Measurements from ENCODE around the gene SIPA1L3. TPM values are rescaled to one million over a fixed set of nuclear protein-coding genes. Genes with fewer than 3 reads are reported as not detected.

The SIPA1L3 gene
- total RNA-seq, 2 donors from 2014 or later, result 10.9 to 20.5 TPM

DNA sequence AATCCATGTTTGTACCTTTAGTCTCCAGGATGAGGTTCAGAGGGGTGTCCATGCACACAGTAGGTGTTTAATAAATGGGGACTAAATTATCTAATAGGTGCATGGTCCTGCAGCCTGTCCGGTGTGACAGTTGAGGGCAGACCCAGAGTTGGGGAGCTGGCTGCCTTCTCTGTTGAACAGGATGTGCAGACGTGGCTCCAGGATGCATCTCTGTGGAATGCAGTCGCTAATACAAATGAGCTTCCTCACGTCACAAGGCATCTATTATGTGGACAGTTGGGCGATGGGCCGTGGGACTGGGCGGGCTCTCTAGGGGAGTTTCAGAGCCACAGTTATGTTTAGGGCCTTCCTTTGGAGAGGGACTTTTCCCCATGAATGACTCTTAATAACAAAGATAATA, 71.0 kb downstream of the SIPA1L3 start:
- ATAC-seq (no peak), DNase-seq (ENCODE audit: low spot score in 2 of 2) (no peak)
- Mint-ChIP-seq H3K27ac (no peak overlapping the region), H3K36me3 (no peaks in the 10 kb centered on the region), H3K9me3 (no peaks in the 10 kb centered on the region)

- no peak for ATAC-seq
- H3K36me3 Mint-ChIP-seq, result no peaks in the 10 kb centered on the region
These were observed 72.6 kb downstream of the SIPA1L3 start for GRCh38 chr19:37979547-37980082.

GRCh38 chr19:37980419-37981170, 73.6 kb downstream of the SIPA1L3 start:
- no peaks in the 10 kb centered on the region for H3K9me3 Mint-ChIP-seq
- no peaks in the 10 kb centered on the region for H3K36me3 Mint-ChIP-seq
- ATAC-seq (no peak), DNase-seq (ENCODE audit: low spot score in 2 of 2) (no peak)
- H3K27ac Mint-ChIP-seq, result peak overlapping the region in 1 of 2 donors; percentile 73

More at GRCh38 chr19:37979547-37980082, 72.6 kb downstream of the SIPA1L3 start:
- Mint-ChIP-seq H3K9me3 (no peaks in the 10 kb centered on the region), H3K27ac (peak overlapping the region in 1 of 2 donors; percentile 73)
- no peak for DNase-seq (ENCODE audit: low spot score in 2 of 2)

- Mint-ChIP-seq H3K27ac (peak overlapping the region in 1 of 2 donors; percentile 33), H3K36me3 (no peaks in the 10 kb centered on the region), H3K9me3 (no peaks in the 10 kb centered on the region)
- DNase-seq (ENCODE audit: low spot score in 2 of 2), result no peak
- ATAC-seq, result no peak
These were observed 74.9 kb downstream of the SIPA1L3 start for GRCh38 chr19:37981785-37982475.

DNA sequence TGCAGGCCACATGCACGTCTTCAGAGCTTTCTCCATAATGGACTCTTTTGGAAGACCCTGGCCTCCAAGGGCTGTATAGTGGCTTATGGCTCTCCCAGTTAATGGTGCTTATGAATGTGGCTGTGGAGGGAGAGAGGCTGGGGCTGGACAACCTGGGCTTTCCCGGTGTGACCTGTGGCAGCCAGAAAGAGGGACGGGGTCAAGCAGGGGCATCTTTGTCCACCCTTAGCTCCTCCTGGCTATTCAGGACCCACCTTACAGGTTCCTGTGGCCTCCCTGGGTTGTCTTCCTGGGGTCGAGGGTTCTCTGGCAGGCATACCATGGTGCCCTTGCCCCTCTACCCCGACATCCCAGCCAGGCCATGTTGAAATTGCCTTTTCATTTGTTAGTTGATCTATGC, 75.6 kb downstream of the SIPA1L3 start:
- no peak for ATAC-seq
- H3K27ac Mint-ChIP-seq, result peak overlapping the region in 1 of 2 donors; percentile 33
- H3K9me3 Mint-ChIP-seq, result no peaks in the 10 kb centered on the region
- no peaks in the 10 kb centered on the region for H3K36me3 Mint-ChIP-seq
- no peak for DNase-seq (ENCODE audit: low spot score in 2 of 2)

GRCh38 chr19:37983153-37983552, 76.1 kb downstream of the SIPA1L3 start:
- DNase-seq (ENCODE audit: low spot score in 2 of 2), result no peak
- H3K27ac Mint-ChIP-seq, result no peak overlapping the region
- no peak for ATAC-seq
- no peaks in the 10 kb centered on the region for H3K9me3 Mint-ChIP-seq
- H3K36me3 Mint-ChIP-seq, result no peaks in the 10 kb centered on the region

- ATAC-seq, result no peak
These were observed 76.9 kb downstream of the SIPA1L3 start for GRCh38 chr19:37983916-37984315.

GRCh38 chr19:37986048-37986750, 79.2 kb downstream of the SIPA1L3 start:
- DNase-seq (ENCODE audit: low spot score in 2 of 2), result no peak
- Mint-ChIP-seq H3K36me3 (no peaks in the 10 kb centered on the region), H3K9me3 (no peaks in the 10 kb centered on the region), H3K27ac (peak overlapping the region; percentile 65 to 69)
- no peak for ATAC-seq

More at GRCh38 chr19:37983916-37984315, 76.9 kb downstream of the SIPA1L3 start:
- DNase-seq (ENCODE audit: low spot score in 2 of 2), result no peak
- no peaks in the 10 kb centered on the region for H3K36me3 Mint-ChIP-seq
- no peaks in the 10 kb centered on the region for H3K9me3 Mint-ChIP-seq
- peak overlapping the region in 1 of 2 donors; percentile 53 for H3K27ac Mint-ChIP-seq

DNA sequence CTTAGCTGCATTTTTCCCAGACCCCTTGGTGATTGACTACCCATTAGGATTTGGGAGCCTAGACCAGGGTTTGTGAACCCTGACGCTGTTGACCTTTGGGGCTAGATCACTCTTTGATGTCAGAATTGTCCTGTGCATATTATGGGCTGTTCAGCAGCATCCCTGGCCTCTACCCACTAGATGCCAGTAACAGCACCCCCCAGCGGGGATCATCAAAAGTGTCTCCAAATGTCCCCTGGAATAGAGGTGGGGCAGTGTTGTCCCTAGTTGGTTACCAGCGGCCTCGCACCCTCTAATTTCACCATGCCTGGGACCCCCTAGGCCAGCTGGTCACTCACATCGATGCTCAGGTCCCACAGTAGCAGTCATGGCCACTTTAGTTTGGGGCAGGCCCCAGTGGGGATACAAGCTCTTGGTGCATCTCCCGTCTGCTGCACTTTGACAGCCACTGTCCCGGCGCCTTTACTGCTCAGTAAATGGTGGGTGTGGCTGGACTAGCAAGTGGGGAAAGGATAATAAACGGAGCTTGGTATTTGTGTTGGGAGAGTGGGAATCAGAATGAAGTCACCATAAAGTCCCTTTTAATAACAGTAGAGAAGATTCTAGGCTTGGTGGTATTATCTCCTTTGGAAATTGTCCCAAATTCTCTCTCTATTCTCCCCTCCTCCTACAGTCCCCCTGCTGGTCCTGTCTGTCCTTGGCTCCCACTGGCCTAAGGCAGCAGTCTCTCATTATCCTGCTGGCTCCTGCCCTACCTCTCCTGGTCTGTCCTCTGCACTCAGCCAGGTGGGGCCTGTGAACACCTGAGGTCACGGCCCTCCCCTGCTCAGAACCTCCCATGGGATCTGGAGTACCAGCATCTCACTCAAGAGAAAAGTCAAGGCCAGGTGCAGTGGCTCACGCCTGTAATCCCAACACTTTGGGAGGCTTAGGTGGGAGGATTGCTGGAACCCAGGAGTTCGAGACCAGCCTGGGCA, 80.6 kb downstream of the SIPA1L3 start:
- Mint-ChIP-seq H3K27ac (peak overlapping the region; percentile 23 to 69), H3K9me3 (no peaks in the 10 kb centered on the region), H3K36me3 (no peaks in the 10 kb centered on the region)
- no peak for DNase-seq (ENCODE audit: low spot score in 2 of 2)
- ATAC-seq, result no peak

GRCh38 chr19:37988758-37989635, 82.0 kb downstream of the SIPA1L3 start:
- ATAC-seq (peak in 1 of 2 donors; percentile 62), DNase-seq (ENCODE audit: low spot score in 2 of 2) (peak in 1 of 2 donors; percentile 9)
- Mint-ChIP-seq H3K27ac (peak overlapping the region; percentile 20 to 24), H3K36me3 (no peaks in the 10 kb centered on the region), H3K9me3 (no peaks in the 10 kb centered on the region)

DNA sequence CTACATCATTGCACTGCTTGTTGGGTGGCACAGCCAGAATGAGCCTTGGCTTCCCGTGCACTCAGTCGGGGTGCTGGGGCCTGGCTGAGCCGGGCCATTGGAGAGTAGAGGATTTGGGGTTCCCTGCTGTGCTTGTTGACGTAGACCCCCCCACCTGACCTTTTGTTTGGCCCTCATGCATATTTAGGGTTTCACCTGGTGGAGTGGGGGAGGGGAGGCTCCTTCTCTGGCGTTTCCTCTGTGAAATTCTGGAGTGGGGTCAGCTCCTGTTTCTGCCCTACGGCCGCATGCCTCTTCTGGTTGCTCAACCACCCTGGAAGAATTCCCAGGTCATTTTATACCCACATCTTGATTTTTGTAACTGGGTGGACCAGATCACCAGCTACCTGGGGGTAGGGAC, 82.8 kb downstream of the SIPA1L3 start:
- DNase-seq (ENCODE audit: low spot score in 2 of 2) (no peak), ATAC-seq (no peak)
- Mint-ChIP-seq H3K27ac (no peak overlapping the region), H3K9me3 (no peaks in the 10 kb centered on the region), H3K36me3 (no peaks in the 10 kb centered on the region)

GRCh38 chr19:37990362-37990761, 83.4 kb downstream of the SIPA1L3 start:
- no peak overlapping the region for H3K27ac Mint-ChIP-seq
- H3K36me3 Mint-ChIP-seq, result no peaks in the 10 kb centered on the region
- no peaks in the 10 kb centered on the region for H3K9me3 Mint-ChIP-seq
- ATAC-seq (no peak), DNase-seq (ENCODE audit: low spot score in 2 of 2) (no peak)

DNA sequence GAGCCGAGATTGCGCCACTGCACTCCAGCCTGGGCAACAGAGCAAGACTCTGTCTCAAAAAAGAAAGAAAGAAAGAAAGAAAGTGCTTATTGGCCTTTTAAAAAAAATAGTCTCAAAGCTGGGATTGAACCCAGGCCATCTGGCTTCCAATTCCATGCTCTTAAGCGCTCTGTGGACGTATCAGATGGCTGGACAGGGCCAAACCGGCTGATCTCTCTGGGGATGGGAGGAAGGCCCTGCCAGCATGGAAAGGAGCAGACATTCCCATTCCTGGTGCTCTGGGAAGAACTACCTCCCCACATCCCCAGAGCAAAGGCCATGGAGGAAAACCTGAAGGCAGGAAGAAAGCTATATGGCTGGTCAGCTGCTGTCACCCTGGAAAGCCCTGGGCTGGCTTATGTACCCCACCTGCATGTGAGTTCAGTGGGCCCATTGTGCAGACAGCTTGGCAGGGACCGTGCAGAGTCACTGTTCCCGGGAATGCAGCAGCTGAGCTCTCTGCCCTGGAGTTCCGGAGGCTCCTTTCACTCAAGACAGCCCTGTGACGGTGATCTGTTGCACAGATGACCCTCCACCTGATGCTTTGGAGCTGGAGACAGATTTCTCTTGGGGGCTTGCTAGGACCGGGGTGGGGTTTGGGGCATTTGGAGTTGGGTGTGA, 84.3 kb downstream of the SIPA1L3 start:
- no peak overlapping the region for H3K27ac Mint-ChIP-seq
- H3K9me3 Mint-ChIP-seq, result no peaks in the 10 kb centered on the region
- H3K36me3 Mint-ChIP-seq, result no peaks in the 10 kb centered on the region
- DNase-seq (ENCODE audit: low spot score in 2 of 2) (no peak), ATAC-seq (no peak)

GRCh38 chr19:37991841-37992248, 84.8 kb downstream of the SIPA1L3 start:
- ATAC-seq (no peak), DNase-seq (ENCODE audit: low spot score in 2 of 2) (no peak)
- Mint-ChIP-seq H3K36me3 (no peaks in the 10 kb centered on the region), H3K27ac (no peak overlapping the region), H3K9me3 (no peaks in the 10 kb centered on the region)

GRCh38 chr19:37992761-37993160, 85.8 kb downstream of the SIPA1L3 start:
- no peak for DNase-seq (ENCODE audit: low spot score in 2 of 2)
- no peak for ATAC-seq
- no peaks in the 10 kb centered on the region for H3K36me3 Mint-ChIP-seq
- H3K27ac Mint-ChIP-seq, result no peak overlapping the region
- H3K9me3 Mint-ChIP-seq, result no peaks in the 10 kb centered on the region
